HepG2 (cell line): ENCODE data around the gene ATP13A5.

Experiments
- CEBPB ChIP-seq: IDR thresholded peaks from 2 replicates; pipeline ENCODE4 v1.6.1; 2011; ENCODE audit warnings: low read depth, low read length, improper control_type of control experiment, borderline replicate concordance
- CREB1 ChIP-seq, 2 experiments: fragments of 450-650 bp in 1 of 2; IDR thresholded peaks; 2 replicates each; pipeline ENCODE4 v1.6.1; 2016 to 2017; ENCODE audit warnings: control low read depth in 1 of 2, mild to moderate bottlenecking in 1 of 2, missing compliant biosample characterization in 1 of 2, missing genetic modification characterization in 1 of 2
- CTCF ChIP-seq: sonication (generic); formaldehyde crosslinking; IDR thresholded peaks from 2 replicates; pipeline ENCODE4 v1.5.0; 2020; ENCODE audit warnings: mild to moderate bottlenecking, missing genetic modification reagents, moderate library complexity
- ETS1 ChIP-seq: sonication (generic); formaldehyde crosslinking; IDR thresholded peaks from 2 replicates; pipeline ENCODE4 v1.4.0; 2020; ENCODE audit warnings: missing genetic modification reagents
- FOXM1 ChIP-seq: sonication (generic); formaldehyde crosslinking; IDR thresholded peaks from 2 replicates; pipeline ENCODE4 v1.5.0; 2020; ENCODE audit warnings: missing genetic modification reagents
- KLF13 ChIP-seq: sonication (generic); formaldehyde crosslinking; IDR thresholded peaks from 2 replicates; pipeline ENCODE4 v1.4.0; 2020; ENCODE audit warnings: mild to moderate bottlenecking, missing genetic modification reagents
- MTA1 ChIP-seq: sonication (generic); formaldehyde crosslinking; IDR thresholded peaks from 2 replicates; pipeline ENCODE4 v1.4.0; 2020; ENCODE audit warnings: missing genetic modification reagents, mild to moderate bottlenecking, borderline replicate concordance
- TAF1 ChIP-seq: sonication (generic); formaldehyde crosslinking; IDR thresholded peaks from 2 replicates; pipeline ENCODE4 v1.4.0; 2020; ENCODE audit warnings: missing genetic modification reagents
- ZNF317 ChIP-seq: sonication (generic); formaldehyde crosslinking; IDR thresholded peaks from 2 replicates; pipeline ENCODE4 v1.5.0; 2020; ENCODE audit warnings: mild to moderate bottlenecking, missing genetic modification reagents

DNA sequence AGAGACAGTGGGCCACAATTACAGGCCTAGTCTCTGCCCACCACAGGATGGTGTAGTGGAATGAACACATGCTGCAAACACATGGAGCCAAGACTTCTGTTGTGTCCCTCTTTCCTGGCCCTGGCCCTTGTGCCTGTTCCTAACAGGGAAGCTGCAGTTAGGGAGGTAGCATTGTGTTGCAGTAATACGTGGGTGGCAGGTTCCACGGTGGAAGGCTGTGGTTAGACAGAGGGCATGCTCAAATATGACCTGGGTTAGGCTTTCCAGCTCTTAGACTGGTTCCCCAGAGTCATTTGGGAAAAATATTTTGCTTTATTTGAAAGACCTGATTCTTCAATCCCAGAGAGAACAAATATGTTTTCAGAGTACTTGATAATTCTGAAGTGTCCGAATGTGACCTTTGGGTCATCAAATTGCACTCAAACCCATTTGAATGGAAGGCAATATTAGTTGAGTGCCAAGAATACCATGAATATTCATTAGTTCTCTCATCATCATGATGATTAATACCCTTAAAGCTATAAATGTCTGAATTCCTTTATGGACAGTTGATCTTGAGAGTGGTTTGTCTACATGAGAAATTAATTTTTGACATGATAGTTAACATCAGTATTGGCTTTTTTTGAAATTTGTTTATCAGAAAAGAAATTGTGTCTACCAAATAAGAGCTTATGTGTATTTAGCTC, 109.1 kb downstream of the ATP13A5 start:
- no peak for TF ChIP-seq MTA1
- no peak for TF ChIP-seq ETS1 (CRISPR knock-in tag)
- TF ChIP-seq CREB1 (IDR thresholded peaks at IDR 0.05), result no peak
- no peak for TF ChIP-seq CREB1 (CRISPR knock-in tag; IDR thresholded peaks at IDR 0.05)
- no peak for TF ChIP-seq ZNF317 (CRISPR knock-in tag)
- no peak for TF ChIP-seq CTCF (CRISPR knock-in tag)
- TF ChIP-seq FOXM1 (CRISPR knock-in tag), result no peak
- TF ChIP-seq TAF1 (CRISPR knock-in tag), result no peak
- TF ChIP-seq KLF13 (CRISPR knock-in tag), result no peak
- no peak for TF ChIP-seq CEBPB
